Esophagus muscularis mucosa (tissue), 4 donors: ENCODE measurements around the gene ANP32B. TPM values are rescaled to one million over a fixed set of nuclear protein-coding genes. Genes with fewer than 3 reads are reported as not detected.
"Not testable (repeated sequence)": the region's sequence is repeated elsewhere in the genome, so short reads cannot be mapped to it uniquely, and the experiment has no call there.

ENCODE experiments used
- DNase-seq: peaks from one replicate; pipeline ENCODE4 v3.0.0-alpha.2; 2017; ENCODE audit errors: extremely low spot score
- H3K27ac ChIP-seq, 4 donors: fragments of 200-600 bp; sonication (generic); replicated peaks in 1 of 4; 1 replicate in 3 of 4; 2 replicates in 1 of 4; pipeline ENCODE4 v1.5.1; 2016 to 2019; ENCODE audit warnings: mild to moderate bottlenecking in 1 of 4
- H3K27me3 ChIP-seq, 4 donors: fragments of 200-600 bp; sonication (generic); one replicate each; pipeline versions ENCODE4 v1.5.1 to v1.6.0; 2016 to 2019
- H3K36me3 ChIP-seq, 4 donors: fragments of 200-600 bp; sonication (generic); one replicate each; pipeline ENCODE4 v1.5.1; 2016 to 2019
- H3K4me1 ChIP-seq, 4 donors: fragments of 200-600 bp; sonication (generic); one replicate each; pipeline ENCODE4 v1.5.1; 2016 to 2019
- H3K4me3 ChIP-seq, 4 donors: fragments of 200-600 bp; sonication (generic); 1 replicate in 2 of 4; 2 replicates in 2 of 4; pipeline ENCODE4 v1.5.1; 2016 to 2019; ENCODE audit warnings: mild to moderate bottlenecking in 4 of 4, moderate library complexity in 1 of 4
- H3K9me3 ChIP-seq, 4 donors: fragments of 200-600 bp; sonication (generic); 1 replicate in 3 of 4; 2 replicates in 1 of 4; pipeline ENCODE4 v1.5.1; 2016 to 2019
- CTCF ChIP-seq, 3 experiments: fragments of 200-600 bp in 2 of 3; fragments of 450-650 bp in 1 of 3; sonication (generic) in 2 of 3; IDR thresholded peaks; one replicate each; pipeline ENCODE4 v1.5.1; 2017 to 2019; ENCODE audit warnings: antibody characterized with exemption in 3 of 3, mild to moderate bottlenecking in 2 of 3, moderate library complexity in 1 of 3
- EP300 ChIP-seq: sonication (generic); formaldehyde crosslinking; IDR thresholded peaks from one replicate; pipeline ENCODE4 v1.6.1; 2017; ENCODE audit warnings: antibody characterized with exemption
- POLR2A ChIP-seq: fragments of 450-650 bp; IDR thresholded peaks from one replicate; pipeline ENCODE4 v1.6.1; 2017; ENCODE audit warnings: antibody characterized with exemption, moderate library complexity, mild to moderate bottlenecking, low read depth
- POLR2AphosphoS5 ChIP-seq, 2 donors: sonication (generic); formaldehyde crosslinking; IDR thresholded peaks; one replicate each; pipeline ENCODE4 v1.6.1; 2017; ENCODE audit warnings: antibody characterized with exemption in 2 of 2
- WGBS: methylation state at CpG from one replicate; pipeline ENCODE4 v1.1.5; 2018; 5-methylcytosine and 5-hydroxymethylcytosine counted together
- intact Hi-C: fragments of 100-400 bp; cut with DNase I; formaldehyde crosslinking; loops from one replicate; pipeline ENCODE4 v1.15.1; 2023
- total RNA-seq, 4 donors: library from RNA; depleted of rRNA; stranded (reverse); fragments of >200 nt; gene quantifications; one replicate each; pipeline versions ENCODE4 v1.1.0 to v1.2.1, GENCODE V29; 2016

The ANP32B gene
- total RNA-seq, 4 donors from 2014 or later, result 30.2 to 52.7 (median 39.9) TPM

GRCh38 chr9:98019098-98019497, 36.0 kb downstream of the ANP32B start:
- TF ChIP-seq POLR2AphosphoS5 (IDR thresholded peaks at IDR 0.05), result no peak
- no peak for TF ChIP-seq POLR2A
- TF ChIP-seq EP300, result no peak
- TF ChIP-seq CTCF (IDR thresholded peaks at IDR 0.05), result no peak
- H3K27ac ChIP-seq, result no peak overlapping the region
- H3K36me3 ChIP-seq, result peaks cover 34 to 77% (median 58%) of the 10 kb centered on the region in 4 donors
- H3K4me1 ChIP-seq, result peaks cover 0 to 17% (median 0%) of the 10 kb centered on the region in 4 donors
- no peaks in the 10 kb centered on the region for H3K9me3 ChIP-seq
- H3K27me3 ChIP-seq, result no peaks in the 10 kb centered on the region
- no peak for DNase-seq
- no peak overlapping the region for H3K4me3 ChIP-seq
- intact Hi-C loops, result no loop called here
- WGBS, result 81% methylated on average over 3 of the region's 4 CpGs

GRCh38 chr9:98019869-98020268, 36.7 kb downstream of the ANP32B start:
- DNase-seq, H3K4me3 ChIP-seq, H3K27me3 ChIP-seq, intact Hi-C loops, H3K27ac ChIP-seq, H3K9me3 ChIP-seq: not testable (repeated sequence)
- Histone ChIP-seq H3K36me3 (peaks cover 27 to 69% (median 50%) of the 10 kb centered on the region in 4 donors), H3K4me1 (peaks cover 0 to 17% (median 0%) of the 10 kb centered on the region in 4 donors)
- 89% methylated on average over 5 of the region's 5 CpGs for WGBS

GRCh38 chr9:98020476-98021145, 37.5 kb downstream of the ANP32B start:
- Histone ChIP-seq H3K9me3 (no peaks in the 10 kb centered on the region), H3K4me3 (no peak overlapping the region), H3K27me3 (no peaks in the 10 kb centered on the region), H3K4me1 (peaks cover 0 to 17% (median 0%) of the 10 kb centered on the region in 4 donors), H3K27ac (no peak overlapping the region), H3K36me3 (peaks cover 21 to 61% (median 43%) of the 10 kb centered on the region in 4 donors)
- 98% methylated on average over 8 of the region's 8 CpGs for WGBS
- no peak for DNase-seq
- intact Hi-C loops, result no loop called here
- no peak for TF ChIP-seq CTCF (IDR thresholded peaks at IDR 0.05)
- TF ChIP-seq EP300, result no peak
- TF ChIP-seq POLR2AphosphoS5 (IDR thresholded peaks at IDR 0.05), result no peak
- TF ChIP-seq POLR2A, result no peak

GRCh38 chr9:98021306-98022040, 38.3 kb downstream of the ANP32B start:
- Histone ChIP-seq H3K4me3 (no peak overlapping the region), H3K27ac (no peak overlapping the region), H3K27me3 (no peaks in the 10 kb centered on the region), H3K36me3 (peaks cover 12 to 53% (median 36%) of the 10 kb centered on the region in 4 donors), H3K4me1 (peaks cover 0 to 17% (median 0%) of the 10 kb centered on the region in 4 donors), H3K9me3 (no peaks in the 10 kb centered on the region)
- 80% methylated on average over 8 of the region's 8 CpGs for WGBS
- TF ChIP-seq POLR2AphosphoS5 (IDR thresholded peaks at IDR 0.05) (no peak), POLR2A (no peak), CTCF (IDR thresholded peaks at IDR 0.05) (no peak), EP300 (no peak)
- DNase-seq, result no peak
- intact Hi-C loops, result no loop called here

GRCh38 chr9:98022447-98022846, 39.3 kb downstream of the ANP32B start:
- DNase-seq, result no peak
- H3K27ac ChIP-seq, result no peak overlapping the region
- intact Hi-C loops, result no loop called here
- no peaks in the 10 kb centered on the region for H3K9me3 ChIP-seq
- TF ChIP-seq POLR2A (no peak), CTCF (IDR thresholded peaks at IDR 0.05) (no peak), EP300 (no peak), POLR2AphosphoS5 (IDR thresholded peaks at IDR 0.05) (no peak)
- H3K4me3 ChIP-seq, result no peak overlapping the region
- H3K4me1 ChIP-seq, result peaks cover 0 to 17% (median 0%) of the 10 kb centered on the region in 4 donors
- H3K27me3 ChIP-seq, result no peaks in the 10 kb centered on the region
- WGBS, result 77% methylated on average over 8 of the region's 8 CpGs
- H3K36me3 ChIP-seq, result peaks cover 11 to 43% (median 28%) of the 10 kb centered on the region in 4 donors
